Activated gamma-delta T cell treated with anti-CD3 and anti-CD28 coated beads, Interleukin-2, amount 50 U/mL, for 16 hours (primary cell): ENCODE results near the gene CSNK1A1.
"Not testable (repeated sequence)": the region's sequence is repeated elsewhere in the genome, so short reads cannot be mapped to it uniquely, and the experiment has no call there.

Source experiments
- DNase-seq: peaks from one replicate; pipeline ENCODE4 v3.0.0-alpha.2; 2020; ENCODE audit warnings: low read depth

CSNK1A1 gene

GRCh38 chr5:149528281-149529060 lies 22.8 kb downstream of the CSNK1A1 start:
- no peak for DNase-seq

- no peak for DNase-seq
Measured at GRCh38 chr5:149526845-149527590, 24.2 kb downstream of the CSNK1A1 start.

- no peak for DNase-seq
Measured at GRCh38 chr5:149521739-149522685, 29.2 kb downstream of the CSNK1A1 start.

GRCh38 chr5:149519601-149520000 lies 31.6 kb downstream of the CSNK1A1 start:
- no peak for DNase-seq

DNA sequence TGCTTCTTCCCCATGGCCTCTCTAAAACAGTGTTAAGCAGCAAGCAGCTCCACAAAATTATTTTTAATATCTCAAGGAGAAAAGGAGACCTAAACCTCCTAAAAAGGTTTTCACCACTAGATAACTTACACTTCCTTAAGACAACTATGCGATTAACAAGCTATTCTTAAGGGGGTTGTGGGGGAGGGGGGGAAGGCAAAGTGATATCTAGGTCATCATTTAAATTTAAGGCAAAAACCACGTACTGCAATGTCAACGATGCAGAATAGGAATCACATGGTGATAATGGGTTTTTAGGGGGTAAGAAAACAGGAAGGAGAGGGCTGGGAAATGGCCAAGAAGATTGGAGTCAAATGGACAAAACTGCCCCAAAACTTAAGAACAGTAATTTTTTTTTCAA lies 32.6 kb downstream of the CSNK1A1 start:
- DNase-seq: no peak

- DNase-seq: no peak
Measured at GRCh38 chr5:149517461-149518122, 33.6 kb downstream of the CSNK1A1 start.

- DNase-seq: no peak
Measured at GRCh38 chr5:149514512-149514911, 36.7 kb downstream of the CSNK1A1 start.

DNA sequence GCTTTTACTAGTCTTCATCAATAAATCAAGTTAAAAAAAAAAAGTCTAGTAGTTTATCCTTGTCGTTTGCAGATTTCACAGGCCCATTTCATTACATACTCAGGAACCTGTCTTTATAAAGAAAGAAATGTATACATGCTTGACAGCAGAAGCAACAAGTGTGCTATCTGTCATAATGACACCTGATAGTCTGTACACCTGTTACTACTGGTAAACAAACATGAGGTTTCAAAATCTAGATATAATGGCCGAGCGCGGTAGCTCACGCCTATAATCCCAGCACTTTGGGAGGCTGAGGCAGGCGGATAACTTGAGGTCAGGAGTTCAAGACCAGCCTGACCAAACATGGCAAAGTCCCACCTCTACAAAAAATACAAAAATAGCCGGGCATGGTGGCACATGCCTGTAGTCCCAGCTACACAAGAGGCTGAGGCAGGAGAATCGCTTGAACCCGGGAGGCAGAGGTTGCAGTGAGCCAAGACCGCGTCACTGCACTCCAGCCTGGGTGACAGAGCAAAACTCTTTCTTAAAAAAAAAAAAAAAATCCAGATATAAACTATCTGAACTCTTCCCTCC lies 37.8 kb downstream of the CSNK1A1 start:
- not testable (repeated sequence) for DNase-seq

DNA sequence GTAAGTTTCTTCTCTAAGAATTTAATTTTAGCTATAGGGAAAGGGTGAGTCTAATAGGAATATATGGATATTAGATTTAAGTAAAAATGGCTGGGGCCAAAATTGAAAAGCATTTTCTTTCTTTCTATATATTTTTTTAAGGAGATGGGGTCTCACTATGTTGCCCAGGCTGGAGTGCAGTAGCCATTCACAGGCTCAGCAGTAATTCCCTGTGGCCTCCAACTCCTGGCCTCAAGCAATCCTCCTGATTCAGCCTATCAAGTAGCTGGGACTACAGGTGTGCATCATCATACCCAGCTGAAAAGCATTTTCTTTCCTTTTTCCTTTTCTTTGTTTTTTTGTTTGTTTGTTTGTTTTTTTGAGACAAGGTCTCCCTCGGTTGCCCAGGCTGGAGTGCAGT lies 41.1 kb downstream of the CSNK1A1 start:
- no peak for DNase-seq

- DNase-seq: no peak
Measured at GRCh38 chr5:149504677-149505076, 46.6 kb downstream of the CSNK1A1 start.

- DNase-seq: no peak
Measured at GRCh38 chr5:149503006-149503405, 48.2 kb downstream of the CSNK1A1 start.

DNA sequence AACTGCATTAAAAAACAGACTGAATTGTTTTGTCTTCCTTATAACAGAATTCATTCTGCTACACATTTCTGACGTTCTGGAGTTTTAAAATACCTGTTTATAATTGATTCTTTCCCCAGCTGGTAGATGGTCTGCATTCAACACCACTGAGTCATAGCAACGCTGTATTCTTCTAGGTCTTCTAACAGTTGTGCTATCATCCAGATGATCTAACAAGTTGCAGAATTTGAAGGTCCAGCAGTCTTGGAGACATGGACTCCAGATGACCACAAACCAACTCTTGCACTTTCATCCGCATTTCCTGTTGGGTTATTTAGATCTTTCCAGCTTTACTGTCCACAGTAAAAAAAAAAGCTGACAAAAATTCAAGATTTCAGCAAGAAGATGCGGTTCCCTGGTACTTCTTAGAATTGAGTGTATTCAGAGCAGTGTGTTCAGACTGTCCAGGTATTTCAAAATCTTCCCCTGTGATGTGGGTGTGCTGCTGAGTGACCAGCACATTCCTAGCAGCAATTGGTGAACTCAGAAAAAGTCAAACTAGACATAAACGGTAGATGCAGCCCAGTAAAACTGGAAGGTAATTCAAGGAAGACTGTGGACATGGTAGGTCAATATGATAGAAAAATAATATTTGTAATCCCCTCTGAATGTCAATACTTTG lies 50.2 kb downstream of the CSNK1A1 start:
- no peak for DNase-seq

GRCh38 chr5:149498724-149499336 lies 52.4 kb downstream of the CSNK1A1 start:
- DNase-seq: no peak

DNA sequence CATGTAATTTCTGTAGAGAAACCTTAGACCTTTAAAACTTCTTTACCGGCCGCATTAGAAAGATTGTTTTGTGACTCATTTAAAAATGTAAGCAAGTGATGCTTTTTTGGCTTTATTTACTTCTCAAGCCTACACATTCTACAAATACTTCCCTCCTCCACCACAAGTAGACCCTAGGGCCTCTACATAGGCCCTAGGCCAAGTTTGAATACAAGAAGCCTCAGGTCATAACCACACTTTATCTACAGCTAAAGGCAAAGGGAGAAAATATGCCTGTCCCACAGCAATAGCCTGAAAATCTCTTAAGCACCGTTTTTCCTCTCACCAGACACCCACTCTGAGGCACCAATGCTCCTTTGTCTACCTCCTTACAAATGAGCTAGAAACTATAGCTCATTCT lies 53.9 kb downstream of the CSNK1A1 start:
- no peak for DNase-seq

DNA sequence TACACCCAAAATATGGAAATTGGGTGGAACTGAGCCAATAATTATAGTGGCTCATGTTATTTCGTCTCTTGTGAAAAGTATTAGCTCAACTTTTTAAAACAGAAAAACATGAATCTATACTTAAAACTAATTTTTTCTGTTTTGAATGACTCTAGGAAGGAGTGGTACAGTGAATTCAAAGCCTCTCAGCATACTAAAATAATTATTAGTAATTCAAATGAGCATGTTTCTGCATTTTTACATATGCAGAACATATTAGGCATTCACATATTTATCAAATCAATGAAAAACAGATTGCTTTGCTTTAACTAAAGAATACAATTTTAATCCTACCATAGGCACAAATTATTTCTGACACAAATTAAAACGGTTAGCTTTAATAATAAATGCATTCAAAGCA lies 54.3 kb downstream of the CSNK1A1 start:
- DNase-seq: no peak

DNA sequence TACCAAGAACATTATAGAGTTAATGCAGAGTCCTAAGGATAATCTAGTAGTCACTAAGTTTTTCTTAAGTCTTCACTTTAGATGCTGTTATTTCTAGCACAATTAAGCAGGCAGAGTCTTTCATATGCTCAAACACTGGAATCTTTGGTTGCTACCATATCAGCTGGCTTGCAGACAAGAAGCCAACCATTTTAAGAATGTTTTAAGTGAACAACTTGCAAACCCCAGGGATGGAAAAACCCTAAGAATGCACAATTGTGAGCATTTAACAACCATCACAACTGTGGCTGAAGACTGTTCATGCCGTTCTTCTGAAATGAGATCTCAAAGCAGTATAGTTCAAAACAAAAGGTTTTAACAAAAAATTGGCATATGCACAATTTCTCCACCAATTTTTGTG lies 55.1 kb downstream of the CSNK1A1 start:
- no peak for DNase-seq

GRCh38 chr5:149495673-149496072 lies 55.6 kb downstream of the CSNK1A1 start:
- DNase-seq: no peak

DNA sequence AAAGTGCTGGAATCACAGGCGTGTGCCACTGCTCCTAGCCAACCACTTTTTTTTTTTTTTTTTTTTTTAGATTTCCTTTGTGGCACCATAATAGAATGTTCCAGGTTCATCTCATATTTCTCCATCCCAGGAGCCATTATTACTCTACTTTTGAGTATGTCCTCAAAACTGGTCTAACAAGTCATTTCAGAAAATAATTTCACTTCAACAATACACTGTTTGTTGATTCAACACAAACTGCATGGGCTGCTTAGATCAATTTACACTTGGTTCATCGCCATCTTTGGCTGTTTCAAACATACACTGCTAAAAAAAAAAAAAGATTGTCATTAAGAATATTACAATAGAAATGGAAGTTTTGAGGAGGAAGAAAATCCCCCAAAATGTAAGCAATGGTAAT lies 57.9 kb downstream of the CSNK1A1 start:
- DNase-seq: no peak

GRCh38 chr5:149492781-149493180 lies 58.5 kb downstream of the CSNK1A1 start:
- no peak for DNase-seq
